HepG2 (cell line): Measurements from ENCODE around the gene VEGFA. TPM values are rescaled to one million over a fixed set of nuclear protein-coding genes. Genes with fewer than 3 reads are reported as not detected.
A peak's percentile ranks its signal among the peaks of the same experiment; 100 is the strongest.

Experiments
- DNMT3B ChIP-seq: conservative IDR thresholded peaks from 2 replicates; pipeline ENCODE4 v1.6.1; 2016; ENCODE audit warnings: missing biosample characterization, control low read depth
- HMG20A ChIP-seq: IDR thresholded peaks from 2 replicates; pipeline ENCODE4 v1.6.1; 2016; ENCODE audit warnings: borderline replicate concordance
- HNF4G ChIP-seq, 2 experiments: sonication (generic) in 1 of 2; formaldehyde crosslinking in 1 of 2; IDR thresholded peaks; 2 replicates each; pipeline versions ENCODE4 v1.4.0 to v1.6.1; 2011 to 2020; ENCODE audit warnings: borderline replicate concordance in 2 of 2, low read depth in 2 of 2, mild to moderate bottlenecking in 2 of 2, low read length in 1 of 2, missing genetic modification reagents in 1 of 2, moderate library complexity in 1 of 2
- IKZF4 ChIP-seq: sonication (generic); formaldehyde crosslinking; IDR thresholded peaks from 2 replicates; pipeline ENCODE4 v1.5.1; 2020; ENCODE audit warnings: borderline replicate concordance, mild to moderate bottlenecking, low read depth, missing genetic modification reagents; ENCODE audit errors: not compliant biosample characterization
- JDP2 ChIP-seq: sonication (generic); formaldehyde crosslinking; IDR thresholded peaks from 2 replicates; pipeline ENCODE4 v1.8.1; 2022; ENCODE audit warnings: missing genetic modification reagents, borderline replicate concordance
- KAT2B ChIP-seq: fragments of 150-350 bp; IDR thresholded peaks from 2 replicates; pipeline ENCODE4 v1.6.1; 2014; ENCODE audit warnings: low read depth, low read length, borderline replicate concordance
- KDM5B ChIP-seq: sonication (generic); formaldehyde crosslinking; IDR thresholded peaks from 2 replicates; pipeline ENCODE4 v1.4.0; 2020; ENCODE audit warnings: missing genetic modification reagents, mild to moderate bottlenecking, borderline replicate concordance
- LCORL ChIP-seq, 2 experiments: fragments of 450-650 bp in 1 of 2; sonication (generic) in 1 of 2; formaldehyde crosslinking in 1 of 2; IDR thresholded peaks; 2 replicates each; pipeline versions ENCODE4 v1.5.0 to v1.6.1; 2017 to 2020; ENCODE audit warnings: antibody characterized with exemption in 1 of 2, missing genetic modification reagents in 1 of 2
- MAFF ChIP-seq: IDR thresholded peaks from 2 replicates; pipeline ENCODE4 v1.6.1; 2011; ENCODE audit warnings: low read depth, low read length, improper control_type of control experiment
- MIXL1 ChIP-seq: IDR thresholded peaks from 2 replicates; pipeline ENCODE4 v1.6.1; 2016
- MTA3 ChIP-seq: sonication (generic); formaldehyde crosslinking; IDR thresholded peaks from 2 replicates; pipeline ENCODE4 v1.4.0; 2020; ENCODE audit warnings: missing genetic modification reagents
- NFIC ChIP-seq: IDR thresholded peaks from 2 replicates; pipeline ENCODE4 v1.6.1; 2012; ENCODE audit warnings: mild to moderate bottlenecking, low read length, inconsistent platforms
- PAX8 ChIP-seq: sonication (generic); formaldehyde crosslinking; IDR thresholded peaks from 2 replicates; pipeline ENCODE4 v1.8.0; 2022; ENCODE audit warnings: mild to moderate bottlenecking, missing genetic modification reagents, borderline replicate concordance
- POLR2AphosphoS5 ChIP-seq: IDR thresholded peaks from 2 replicates; pipeline ENCODE4 v1.6.1; 2012; ENCODE audit warnings: low read depth, low read length
- RFX1 ChIP-seq: fragments of 450-650 bp; IDR thresholded peaks from 2 replicates; pipeline ENCODE4 v1.6.1; 2017
- RFX5 ChIP-seq: IDR thresholded peaks from 2 replicates; pipeline ENCODE4 v1.6.1; 2011; ENCODE audit warnings: low read depth, low read length, improper control_type of control experiment
- TBX2 ChIP-seq: sonication (generic); formaldehyde crosslinking; IDR thresholded peaks from 2 replicates; pipeline ENCODE4 v1.5.0; 2020; ENCODE audit warnings: missing genetic modification reagents, mild to moderate bottlenecking, borderline replicate concordance
- ZBTB20 ChIP-seq: sonication (generic); formaldehyde crosslinking; IDR thresholded peaks from 2 replicates; pipeline ENCODE4 v1.8.1; 2023; ENCODE audit warnings: missing genetic modification reagents, low read depth, mild to moderate bottlenecking, borderline replicate concordance
- ZBTB39 ChIP-seq: sonication (generic); formaldehyde crosslinking; IDR thresholded peaks from 2 replicates; pipeline ENCODE4 v1.5.0; 2020; ENCODE audit warnings: missing genetic modification reagents
- ZFX ChIP-seq: sonication (generic); formaldehyde crosslinking; IDR thresholded peaks from 2 replicates; pipeline ENCODE4 v1.4.0; 2020; ENCODE audit warnings: mild to moderate bottlenecking, low read depth, missing genetic modification reagents, moderate library complexity
- ZNF256 ChIP-seq: sonication (generic); formaldehyde crosslinking; conservative IDR thresholded peaks from 2 replicates; pipeline ENCODE4 v1.4.0; 2020; ENCODE audit warnings: missing genetic modification reagents
- ZNF510 ChIP-seq: sonication (generic); formaldehyde crosslinking; IDR thresholded peaks from 2 replicates; pipeline ENCODE4 v1.4.0; 2020; ENCODE audit warnings: low read depth, mild to moderate bottlenecking, missing genetic modification reagents
- ZNF589 ChIP-seq: sonication (generic); formaldehyde crosslinking; conservative IDR thresholded peaks from 2 replicates; pipeline ENCODE4 v1.8.0; 2022; ENCODE audit warnings: mild to moderate bottlenecking, moderate library complexity, missing genetic modification reagents
- ZNF644 ChIP-seq: IDR thresholded peaks from 2 replicates; pipeline ENCODE4 v1.6.1; 2016; ENCODE audit warnings: low read depth
- polyA plus RNA-seq, 8 experiments: library from polyadenylated mRNA; depleted of rRNA in 3 of 8; stranded (reverse) in 7 of 8; unstranded in 1 of 8; fragments of >200 nt; fragmentation: Illumina TruSeq in 4 of 8; extraction: Trizol in 4 of 8; gene quantifications; 2 replicates each; pipeline versions ENCODE4 v1.2.1 to v1.2.3, GENCODE V29; 2011 to 2016; ENCODE audit warnings: low read depth in 4 of 8, missing spikeins in 1 of 8, mixed read lengths in 1 of 8; ENCODE audit not compliant: insufficient read depth in 1 of 8
- total RNA-seq, 5 experiments: library from RNA; depleted of rRNA; stranded (reverse); fragments of >200 nt; fragmentation: Illumina TruSeq; extraction: Trizol; gene quantifications; 2 replicates each; pipeline ENCODE4 v1.2.3, GENCODE V29; 2016; ENCODE audit warnings: low read depth in 1 of 5
- TF ChIP-seq, protein P1 (sequence below): sonication (generic); formaldehyde crosslinking; IDR thresholded peaks from 2 replicates; pipeline ENCODE4 v1.5.1; 2020; ENCODE audit warnings: mild to moderate bottlenecking, missing genetic modification reagents, moderate library complexity
- TF ChIP-seq, protein P2 (sequence below): sonication (generic); formaldehyde crosslinking; IDR thresholded peaks from 2 replicates; pipeline ENCODE4 v1.4.0; 2020; ENCODE audit warnings: missing genetic modification reagents

Gene VEGFA
- total and polyA plus RNA-seq, 2 of the 13 experiments (the other 11 are each of a cell fraction or from before 2014, with no cell fraction given), result 68.1 to 629 TPM

- TF ChIP-seq ZBTB39 (CRISPR knock-in tag) (no peak), PAX8 (CRISPR knock-in tag) (no peak), MAFF (peak; percentile 91), ZNF644 (0 out of 2 replicates have a peak, but pooled peaks have one; percentile 22), HMG20A (0 out of 2 replicates have a peak, but pooled peaks have one; percentile 10), DNMT3B (CRISPR knock-in tag) (no peak), ZNF510 (no peak), RFX1 (no peak), KAT2B (no peak), TBX2 (CRISPR knock-in tag) (peak; percentile 45; the same call in 1 of the 2 replicates), KDM5B (CRISPR knock-in tag) (peak; percentile 21; the same call in 1 of the 2 replicates), ZBTB20 (peak; percentile 47; the same call in 1 of the 2 replicates), RFX5 (no peak), HNF4G (IDR thresholded peaks at IDR 0.05; ENCODE audit: borderline replicate concordance, low read depth, low read length) (no peak), HNF4G (CRISPR knock-in tag; IDR thresholded peaks at IDR 0.05; ENCODE audit: borderline replicate concordance, low read depth) (no peak), ZNF256 (CRISPR knock-in tag) (no peak), POLR2AphosphoS5 (no peak), ZFX (CRISPR knock-in tag) (peak; percentile 50), NFIC (no peak), IKZF4 (CRISPR knock-in tag) (no peak), MTA3 (CRISPR knock-in tag) (no peak), MIXL1 (0 out of 2 replicates have a peak, but pooled peaks have one; percentile 39), ZNF589 (CRISPR knock-in tag) (no peak), LCORL (IDR thresholded peaks at IDR 0.05) (no peak), LCORL (CRISPR knock-in tag; IDR thresholded peaks at IDR 0.05) (peak; percentile 62), JDP2 (CRISPR knock-in tag) (no peak)
- TF ChIP-seq, protein P1, sequence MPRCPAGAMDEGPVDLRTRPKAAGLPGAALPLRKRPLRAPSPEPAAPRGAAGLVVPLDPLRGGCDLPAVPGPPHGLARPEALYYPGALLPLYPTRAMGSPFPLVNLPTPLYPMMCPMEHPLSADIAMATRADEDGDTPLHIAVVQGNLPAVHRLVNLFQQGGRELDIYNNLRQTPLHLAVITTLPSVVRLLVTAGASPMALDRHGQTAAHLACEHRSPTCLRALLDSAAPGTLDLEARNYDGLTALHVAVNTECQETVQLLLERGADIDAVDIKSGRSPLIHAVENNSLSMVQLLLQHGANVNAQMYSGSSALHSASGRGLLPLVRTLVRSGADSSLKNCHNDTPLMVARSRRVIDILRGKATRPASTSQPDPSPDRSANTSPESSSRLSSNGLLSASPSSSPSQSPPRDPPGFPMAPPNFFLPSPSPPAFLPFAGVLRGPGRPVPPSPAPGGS, result no peak
- TF ChIP-seq, protein P2, sequence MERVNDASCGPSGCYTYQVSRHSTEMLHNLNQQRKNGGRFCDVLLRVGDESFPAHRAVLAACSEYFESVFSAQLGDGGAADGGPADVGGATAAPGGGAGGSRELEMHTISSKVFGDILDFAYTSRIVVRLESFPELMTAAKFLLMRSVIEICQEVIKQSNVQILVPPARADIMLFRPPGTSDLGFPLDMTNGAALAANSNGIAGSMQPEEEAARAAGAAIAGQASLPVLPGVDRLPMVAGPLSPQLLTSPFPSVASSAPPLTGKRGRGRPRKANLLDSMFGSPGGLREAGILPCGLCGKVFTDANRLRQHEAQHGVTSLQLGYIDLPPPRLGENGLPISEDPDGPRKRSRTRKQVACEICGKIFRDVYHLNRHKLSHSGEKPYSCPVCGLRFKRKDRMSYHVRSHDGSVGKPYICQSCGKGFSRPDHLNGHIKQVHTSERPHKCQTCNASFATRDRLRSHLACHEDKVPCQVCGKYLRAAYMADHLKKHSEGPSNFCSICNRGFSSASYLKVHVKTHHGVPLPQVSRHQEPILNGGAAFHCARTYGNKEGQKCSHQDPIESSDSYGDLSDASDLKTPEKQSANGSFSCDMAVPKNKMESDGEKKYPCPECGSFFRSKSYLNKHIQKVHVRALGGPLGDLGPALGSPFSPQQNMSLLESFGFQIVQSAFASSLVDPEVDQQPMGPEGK, result peak; percentile 54; the same call in 1 of the 2 replicates
Measured at GRCh38 chr6:43833223-43833995, 63.4 kb downstream of the VEGFA start (continued).
